GM20431 (cell line): Measurements from ENCODE around the gene CTXN3.
"Not testable (repeated sequence)": the region's sequence is repeated elsewhere in the genome, so short reads cannot be mapped to it uniquely, and the experiment has no call there.

Source experiments
- in situ Hi-C: fragments of 300-500 bp; cut with MseI, MboI; formaldehyde crosslinking; loops from one replicate; pipeline ENCODE4 v1.15.0; 2020; ENCODE audit warnings: low sequenced_read_pairs; ENCODE audit not compliant: unreplicated experiment

CTXN3 gene

GRCh38 chr5:127650022-127650421, 1.1 kb downstream of the CTXN3 start:
- in situ Hi-C loops, result no loop called here

DNA sequence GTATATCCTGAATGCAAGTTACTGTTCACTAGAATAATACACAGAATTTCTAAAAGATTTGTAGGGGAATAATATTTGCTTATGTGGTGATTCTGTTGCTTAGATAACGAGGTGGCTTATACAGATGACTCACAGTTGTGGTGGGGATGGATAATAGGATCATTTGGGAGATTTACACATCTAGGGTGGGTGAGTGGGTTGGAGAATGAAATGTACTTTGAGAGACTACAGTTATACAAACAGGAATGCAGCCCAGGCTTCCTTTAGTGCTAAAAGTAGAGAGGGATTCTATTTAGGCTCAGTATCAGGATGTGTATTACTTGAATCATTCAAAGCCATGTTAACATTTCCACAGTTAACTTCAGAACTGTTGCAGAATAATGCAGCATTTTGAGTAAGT, 1.8 kb downstream of the CTXN3 start:
- in situ Hi-C loops, result no loop called here

GRCh38 chr5:127652952-127653611, 4.2 kb downstream of the CTXN3 start:
- in situ Hi-C loops, result no loop called here

DNA sequence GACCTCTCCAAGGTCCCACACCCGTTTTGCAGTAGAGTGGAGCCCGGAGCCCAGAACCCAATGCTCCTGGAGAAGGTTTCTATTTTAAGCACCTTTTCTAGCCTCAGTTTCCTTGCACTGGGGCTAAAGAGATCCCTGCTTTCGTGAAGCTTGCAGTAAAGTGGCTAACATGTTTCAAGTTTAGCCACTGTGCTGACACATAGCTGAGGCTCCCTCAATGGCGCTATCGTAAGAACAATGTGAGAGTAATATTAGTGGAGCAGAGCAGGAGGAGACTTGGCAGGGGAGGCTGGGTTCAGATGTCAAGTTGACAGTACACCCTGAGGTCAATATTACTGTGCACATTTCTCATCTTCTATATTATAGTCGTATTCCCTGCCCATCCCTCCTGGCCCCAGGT, 7.9 kb downstream of the CTXN3 start:
- in situ Hi-C loops, result no loop called here

- in situ Hi-C loops, result no loop called here
Measured at GRCh38 chr5:127660047-127660733, 11.3 kb downstream of the CTXN3 start.

DNA sequence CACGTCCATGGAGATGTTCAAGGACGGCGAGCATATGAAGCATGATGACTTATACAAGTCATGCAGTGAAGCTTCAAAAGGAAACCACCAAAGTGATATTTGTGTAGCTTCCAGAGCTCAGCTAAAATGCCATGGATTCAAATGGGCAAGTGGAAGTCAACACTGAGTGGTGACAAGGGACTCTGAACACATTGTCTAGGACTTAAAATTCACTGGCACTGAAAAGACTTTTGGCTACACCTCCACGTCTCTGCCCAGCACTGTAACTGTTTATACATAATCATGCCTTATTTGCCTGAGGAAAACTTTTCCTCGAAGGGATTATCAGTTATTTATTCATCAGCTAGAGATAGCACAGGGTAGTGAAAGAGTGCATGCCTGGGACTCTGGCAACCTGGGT, 15.2 kb downstream of the CTXN3 start:
- in situ Hi-C loops, result no loop called here

DNA sequence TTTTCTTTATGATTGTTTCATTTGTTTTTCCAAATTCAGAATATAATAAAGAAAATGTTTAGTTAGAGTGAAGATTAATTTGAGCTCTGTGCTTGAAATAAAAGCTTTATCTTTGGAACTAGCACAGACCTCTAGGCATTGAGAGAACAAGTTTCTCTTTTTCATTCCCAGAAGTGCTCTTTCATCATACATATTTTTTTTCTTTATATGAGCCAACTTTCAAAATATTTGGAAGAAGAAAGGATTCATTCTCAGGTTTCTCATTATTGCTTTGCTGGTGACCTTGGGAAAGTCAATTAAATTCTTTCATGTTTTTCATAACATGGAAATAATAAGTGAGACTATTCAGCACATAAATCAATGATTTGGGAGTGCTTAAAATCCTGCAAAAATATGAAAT, 16.8 kb downstream of the CTXN3 start:
- in situ Hi-C loops, result no loop called here

GRCh38 chr5:127666043-127666716, 17.3 kb downstream of the CTXN3 start:
- in situ Hi-C loops, result no loop called here

DNA sequence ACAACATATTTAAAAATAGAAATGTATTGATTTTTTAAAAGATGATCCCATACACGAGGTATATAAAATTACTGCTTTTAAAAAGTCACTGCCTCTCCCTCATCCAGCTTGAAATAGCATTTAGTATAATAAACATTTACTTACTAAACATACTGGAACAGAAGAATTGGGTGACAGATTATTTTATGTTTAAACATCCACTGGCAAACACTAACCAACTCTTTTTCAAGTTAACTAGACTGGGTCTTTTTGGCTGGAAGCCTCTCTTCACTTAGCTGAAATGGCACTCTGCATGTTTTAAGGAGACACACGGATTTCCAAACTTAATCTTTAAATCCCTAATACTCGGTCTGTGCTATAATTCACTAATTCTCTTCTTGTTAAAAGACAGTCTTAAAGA, 19.0 kb downstream of the CTXN3 start:
- in situ Hi-C loops, result no loop called here

DNA sequence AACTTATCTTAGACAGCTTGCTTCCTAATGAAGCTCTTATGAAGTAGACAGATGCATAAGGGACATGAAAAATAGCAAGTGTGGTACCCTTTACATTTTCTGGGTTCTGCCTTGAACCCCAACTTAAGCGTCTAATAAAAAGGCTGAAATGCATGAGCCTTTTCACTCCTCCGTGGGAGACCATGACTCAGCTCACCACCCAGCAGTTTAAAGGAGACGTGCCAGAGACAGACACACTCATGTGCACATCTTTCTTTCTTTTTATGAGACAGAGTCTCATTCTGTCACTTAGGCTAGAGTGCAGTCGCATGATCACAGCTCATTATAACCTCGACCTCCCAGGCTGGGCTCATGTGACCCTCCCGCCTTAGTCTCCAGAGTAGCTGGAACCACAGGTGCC, 22.3 kb downstream of the CTXN3 start:
- in situ Hi-C loops, result no loop called here

- in situ Hi-C loops, result no loop called here
Measured at GRCh38 chr5:127673117-127673800, 24.4 kb downstream of the CTXN3 start.

GRCh38 chr5:127676951-127677350, 28.1 kb downstream of the CTXN3 start:
- in situ Hi-C loops, result not testable (repeated sequence)

- in situ Hi-C loops, result not testable (repeated sequence)
Measured at GRCh38 chr5:127679691-127680330, 30.9 kb downstream of the CTXN3 start.

DNA sequence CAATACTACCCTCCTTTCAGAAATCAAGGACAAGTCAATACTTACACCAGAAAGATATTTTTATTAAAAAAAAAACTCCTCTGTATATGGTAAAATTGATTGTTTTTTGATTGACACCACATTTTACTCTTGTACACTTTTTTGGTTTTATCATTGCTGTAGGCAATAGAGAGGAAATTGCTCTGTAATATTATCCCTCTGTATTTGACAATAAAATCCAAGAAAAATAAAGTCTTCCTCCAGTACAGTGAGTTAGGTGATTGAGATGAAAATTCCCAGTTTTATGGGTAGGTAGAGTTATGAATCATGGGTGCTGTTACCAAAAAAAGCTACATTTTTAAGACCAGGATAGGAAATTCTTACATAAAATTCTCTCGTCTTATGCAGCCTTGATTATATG, 31.7 kb downstream of the CTXN3 start:
- in situ Hi-C loops, result no loop called here

DNA sequence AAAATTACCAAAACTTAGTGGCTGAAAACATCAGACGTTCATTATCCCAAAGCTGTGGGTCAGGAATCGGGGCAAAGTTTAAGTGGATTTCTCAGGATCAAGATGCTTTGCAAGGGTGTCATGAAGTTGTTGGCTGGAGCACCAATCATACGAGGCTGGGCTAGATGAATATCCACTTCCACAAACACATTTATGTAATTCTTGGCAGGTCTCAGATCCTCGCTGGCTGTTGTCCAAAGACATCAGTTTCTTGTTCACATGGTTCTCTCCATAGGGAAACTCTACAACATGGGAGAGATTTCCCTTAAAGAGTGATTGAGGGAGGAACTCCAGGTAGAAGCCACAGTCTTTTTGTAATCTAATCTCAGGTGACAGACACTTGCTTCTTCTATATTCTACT, 34.1 kb downstream of the CTXN3 start:
- in situ Hi-C loops, result no loop called here

DNA sequence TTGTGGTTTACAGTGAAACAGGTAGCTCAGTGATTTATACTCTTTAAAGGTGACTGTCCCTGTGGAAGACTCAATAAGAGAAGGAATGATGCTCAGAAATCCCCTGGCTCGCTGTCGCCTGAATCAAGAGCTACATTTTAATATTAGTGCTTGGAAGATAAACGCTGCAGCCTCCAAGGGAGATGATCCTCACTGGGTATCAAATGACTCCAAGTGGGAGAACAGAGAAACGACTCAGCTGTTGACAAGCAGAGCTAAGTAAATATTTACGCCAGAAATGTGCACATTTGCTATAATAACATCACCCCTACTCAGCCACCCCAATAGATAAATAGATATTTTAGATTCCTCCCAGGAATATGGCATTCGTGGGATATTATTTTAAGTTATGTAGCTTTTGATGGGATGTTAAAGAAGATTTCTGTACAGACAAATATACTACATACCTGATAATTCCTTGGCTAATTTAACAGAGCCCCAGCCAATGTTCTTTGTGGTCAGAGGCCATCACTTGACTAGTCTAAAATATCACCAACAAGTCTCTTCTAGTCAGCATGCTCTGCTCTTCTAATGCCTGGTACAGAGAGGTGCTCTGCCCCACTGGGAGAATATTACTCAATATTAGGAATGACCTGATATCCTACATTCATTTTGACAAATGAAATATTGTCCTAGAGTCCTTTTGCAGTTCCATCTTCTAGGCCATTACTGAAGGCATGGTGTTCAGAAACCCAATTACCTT, 36.0 kb downstream of the CTXN3 start:
- in situ Hi-C loops, result no loop called here

GRCh38 chr5:127685662-127686061, 36.8 kb downstream of the CTXN3 start:
- in situ Hi-C loops, result no loop called here

GRCh38 chr5:127686424-127686823, 37.5 kb downstream of the CTXN3 start:
- in situ Hi-C loops, result no loop called here

DNA sequence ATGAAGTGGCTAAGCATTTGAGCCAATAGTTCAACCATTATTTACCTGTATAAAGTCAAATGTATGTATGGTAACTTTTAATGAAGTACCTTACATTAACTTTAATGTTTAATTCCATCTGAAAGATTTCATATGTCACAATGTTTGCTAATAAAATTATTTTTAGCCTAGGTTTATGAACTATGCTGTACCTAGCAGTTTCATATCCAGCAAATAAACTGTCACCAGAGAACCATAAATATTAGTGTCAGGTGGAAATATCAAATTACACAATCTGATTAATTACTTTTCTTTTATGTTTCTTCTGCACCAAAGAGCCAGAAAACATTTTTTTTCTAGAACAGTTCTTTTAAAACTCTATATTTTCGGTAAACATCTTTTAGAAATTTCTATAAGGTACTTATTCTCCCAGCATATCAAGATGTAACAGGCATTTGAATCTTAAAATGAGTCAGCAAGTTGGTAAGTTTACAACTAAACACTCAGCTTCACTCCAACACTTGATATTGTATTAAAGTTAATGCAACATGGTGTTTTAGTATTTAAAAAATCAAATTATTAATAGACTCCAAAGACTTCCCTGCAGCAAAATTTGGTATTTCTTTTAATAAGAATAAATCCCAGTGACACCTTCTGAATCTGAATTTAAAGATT, 45.8 kb downstream of the CTXN3 start:
- in situ Hi-C loops, result no loop called here
